ENCODE results near the gene SUSD3. TPM values are rescaled to one million over a fixed set of nuclear protein-coding genes. Genes with fewer than 3 reads are reported as not detected.

Gene SUSD3
- total and polyA plus RNA-seq, 2 of the 8 experiments (the other 6 are each of a cell fraction or from before 2014, with no cell fraction given) = 5.5 to 35.4 TPM

- H3K36me3 ChIP-seq (ENCODE audit: control insufficient read depth in 2 of 4, insufficient read depth in 4 of 4, low read length in 3 of 4) = no peaks in the 10 kb centered on the region
- no peak overlapping the region for H3K14ac ChIP-seq (ENCODE audit: insufficient read length)
- no peak overlapping the region for H3K4me3 ChIP-seq (ENCODE audit: extremely low read depth in 1 of 4, insufficient read depth in 2 of 4, low read depth in 3 of 4, low read length in 4 of 4)
- no peak overlapping the region for H2BK5ac ChIP-seq (ENCODE audit: low read depth, low read length)
- H4K8ac ChIP-seq (ENCODE audit: extremely low read depth, insufficient read depth, low read length) = 0 out of 2 replicates have a peak overlapping the region, but pooled peaks have one; percentile 14
- no peak for DNase-seq (ENCODE audit: low read depth in 1 of 2, low spot score in 2 of 2)
- no peak overlapping the region for H3K23ac ChIP-seq (ENCODE audit: insufficient read length)
- WGBS, 2 experiments (ENCODE audit: extremely low coverage in 1 of 2, insufficient coverage in 1 of 2, insufficient read length in 1 of 2, insufficient replicate concordance in 2 of 2, low coverage in 1 of 2, low lambda C conversion rate in 2 of 2, missing lambda C conversion rate in 1 of 2) = 86% methylated on average over 8 of the region's 8 CpGs; no CpG with 5 or more reads in 1 of the 2 experiments
- H3K27ac ChIP-seq (ENCODE audit: low read depth, low read length) = no peak overlapping the region
- H2BK120ac ChIP-seq (replicated peaks; ENCODE audit: low read depth, low read length) = no peak overlapping the region
- no peak overlapping the region for H3K4me2 ChIP-seq (ENCODE audit: insufficient read depth in 1 of 2, low read depth in 2 of 2, low read length in 2 of 2)
- H3K23me2 ChIP-seq (ENCODE audit: low read depth, low read length) = peaks cover 2% of the 10 kb centered on the region; the same call in 1 of the 2 replicates
- no peak overlapping the region for H3K56ac ChIP-seq (replicated peaks; ENCODE audit: insufficient read length, low read depth, low read length)
- ChIA-PET POLR2A (ENCODE audit: partially characterized antibody) (interaction anchor here (0.8 to 1.0 kb wide), 2 partner anchors 33 kb away, joined by 3 to 5 read pairs; no protein-coding TSS in a partner anchor), CTCF (ENCODE audit: partially characterized antibody) (interaction anchor here (0.9 to 3.9 kb wide), 7 partner anchors 11 to 83 kb away, joined by 3 to 28 read pairs (median 6); no protein-coding TSS in a partner anchor)
- no peak overlapping the region for H2BK20ac ChIP-seq (ENCODE audit: low read length)
- no peaks in the 10 kb centered on the region for H3K79me1 ChIP-seq (ENCODE audit: low read depth, low read length)
- no peak overlapping the region for H2BK15ac ChIP-seq (ENCODE audit: low read length)
- no peak overlapping the region for H2AFZ ChIP-seq (ENCODE audit: low read length)
- H3K18ac ChIP-seq (ENCODE audit: extremely low read depth, low read length) = no peak overlapping the region
- no peak overlapping the region for H2BK12ac ChIP-seq (ENCODE audit: low read depth, low read length)
- TF ChIP-seq RBBP5 (IDR thresholded peaks at IDR 0.05; ENCODE audit: borderline replicate concordance, low read depth, low read length) (no peak), ASH2L (IDR thresholded peaks at IDR 0.05; ENCODE audit: low read length) (no peak), SP1 (IDR thresholded peaks at IDR 0.05; ENCODE audit: low read depth, low read length) (no peak), SAP30 (IDR thresholded peaks at IDR 0.05; ENCODE audit: insufficient read depth, insufficient replicate concordance, low read length) (no peak), FOSL1 (IDR thresholded peaks at IDR 0.05; ENCODE audit: insufficient read depth, low read depth, low read length) (no peak), SP2 (IDR thresholded peaks at IDR 0.05; ENCODE audit: low read length) (no peak), MAX (IDR thresholded peaks at IDR 0.05) (no peak), RAD21 (IDR thresholded peaks at IDR 0.05 in 1 of 2, conservative IDR thresholded peaks at IDR 0.05 in 1 of 2; ENCODE audit: low read depth in 2 of 2, low read length in 2 of 2) (no peak), TAF7 (optimal IDR thresholded peaks at IDR 0.05; ENCODE audit: borderline replicate concordance, low read depth, low read length) (no peak), CBX8 (IDR thresholded peaks at IDR 0.05; ENCODE audit: borderline replicate concordance, low read depth, low read length) (no peak), KDM5A (IDR thresholded peaks at IDR 0.05; ENCODE audit: low read length) (no peak), SIX5 (IDR thresholded peaks at IDR 0.05; ENCODE audit: low read depth, low read length) (no peak), HDAC2 (IDR thresholded peaks at IDR 0.05; ENCODE audit: borderline replicate concordance in 1 of 2, low read depth in 2 of 2, low read length in 2 of 2) (no peak)
- no peaks in the 10 kb centered on the region for H3K79me2 ChIP-seq (ENCODE audit: control insufficient read depth in 1 of 2, insufficient read depth in 2 of 2, low read length in 2 of 2)
- no peaks in the 10 kb centered on the region for H4K20me1 ChIP-seq (replicated peaks in 1 of 2; ENCODE audit: control insufficient read depth in 1 of 2, insufficient read depth in 2 of 2, low read length in 2 of 2)
- H4K91ac ChIP-seq (replicated peaks; ENCODE audit: insufficient read length, low read length) = peak overlapping the region; percentile 19
- no peak overlapping the region for H3K9ac ChIP-seq (replicated peaks in 1 of 4; ENCODE audit: extremely low read depth in 1 of 4, low read depth in 3 of 4, low read length in 3 of 4)
- no peak overlapping the region for H2AK5ac ChIP-seq (ENCODE audit: low read depth, low read length)
- H3K4me1 ChIP-seq (replicated peaks in 1 of 4; ENCODE audit: control insufficient read depth in 3 of 4, insufficient read depth in 4 of 4, low read length in 3 of 4) = no peaks in the 10 kb centered on the region; a peak in 1 of 7 replicates
- H3K27me3 ChIP-seq (replicated peaks in 1 of 4; ENCODE audit: control insufficient read depth in 3 of 4, extremely low read depth in 1 of 4, insufficient read depth in 3 of 4, low read length in 3 of 4) = no peaks in the 10 kb centered on the region; a peak in 1 of 7 replicates
- H3K9me3 ChIP-seq (ENCODE audit: insufficient read depth in 2 of 2, low read depth in 1 of 2, low read length in 1 of 2) = no peaks in the 10 kb centered on the region
- FAIRE-seq = no peak
- no peak overlapping the region for H4K5ac ChIP-seq (ENCODE audit: insufficient read length, low read depth, low read length)
- no peak overlapping the region for H3K4ac ChIP-seq (replicated peaks; ENCODE audit: insufficient read length, low read depth, low read length)
Measured at GRCh38 chr9:93025736-93026135, 32.8 kb upstream of the SUSD3 start.

Measured in H1 (cell line).